GM06990 (cell line): Measurements from ENCODE around the gene NPHS1.
"Not testable (repeated sequence)": the region's sequence is repeated elsewhere in the genome, so short reads cannot be mapped to it uniquely, and the experiment has no call there.

Source experiments
- DNase-seq: peaks from one replicate; pipeline ENCODE4 v3.0.0-alpha.2; 2011; ENCODE audit not compliant: insufficient read length; ENCODE audit errors: extremely low read depth
- H3K27me3 ChIP-seq: replicated peaks from 2 replicates; pipeline ENCODE4 v1.6.0; 2011; ENCODE audit warnings: low read length; ENCODE audit not compliant: control insufficient read depth, insufficient read depth
- H3K36me3 ChIP-seq: 2 replicates; pipeline ENCODE4 v1.5.1; 2011; ENCODE audit warnings: low read length; ENCODE audit not compliant: control insufficient read depth, insufficient read depth
- H3K4me3 ChIP-seq: replicated peaks from 2 replicates; pipeline ENCODE4 v1.5.1; 2011; ENCODE audit warnings: low read depth, mild to moderate bottlenecking, control low read depth, low read length
- TF ChIP-seq, protein P1 (sequence below): IDR thresholded peaks from 2 replicates; pipeline ENCODE4 v1.5.1; 2011; ENCODE audit warnings: low read length, control low read depth, mild to moderate bottlenecking, inconsistent platforms; ENCODE audit not compliant: insufficient read depth, poor library complexity, severe bottlenecking

NPHS1 gene

DNA sequence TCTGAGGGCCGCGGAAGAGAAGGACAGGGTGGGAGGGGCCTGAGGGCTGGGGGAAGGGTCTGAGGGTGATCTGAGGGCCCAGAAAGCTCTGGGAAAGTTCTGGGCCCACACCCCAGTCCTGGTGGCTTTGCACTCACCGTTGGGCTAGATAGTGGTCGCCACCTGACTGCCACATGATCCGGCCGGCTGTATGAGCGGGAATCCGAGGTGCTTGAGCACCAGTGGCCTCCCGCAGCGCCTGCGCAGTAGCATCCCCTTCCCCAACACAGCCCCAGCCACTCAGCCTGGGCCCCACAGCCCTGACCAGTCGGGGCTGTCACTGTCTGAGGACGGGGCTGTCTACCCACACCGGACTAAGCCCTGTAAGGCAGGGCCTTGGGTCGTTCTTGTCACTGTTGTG, 54.6 kb downstream of the NPHS1 start:
- no peaks in the 10 kb centered on the region; the same call in 1 of the 2 replicates for H3K27me3 ChIP-seq
- H3K4me3 ChIP-seq = no peak overlapping the region
- H3K36me3 ChIP-seq = no peaks in the 10 kb centered on the region
- no peak for DNase-seq
- TF ChIP-seq, protein P1, sequence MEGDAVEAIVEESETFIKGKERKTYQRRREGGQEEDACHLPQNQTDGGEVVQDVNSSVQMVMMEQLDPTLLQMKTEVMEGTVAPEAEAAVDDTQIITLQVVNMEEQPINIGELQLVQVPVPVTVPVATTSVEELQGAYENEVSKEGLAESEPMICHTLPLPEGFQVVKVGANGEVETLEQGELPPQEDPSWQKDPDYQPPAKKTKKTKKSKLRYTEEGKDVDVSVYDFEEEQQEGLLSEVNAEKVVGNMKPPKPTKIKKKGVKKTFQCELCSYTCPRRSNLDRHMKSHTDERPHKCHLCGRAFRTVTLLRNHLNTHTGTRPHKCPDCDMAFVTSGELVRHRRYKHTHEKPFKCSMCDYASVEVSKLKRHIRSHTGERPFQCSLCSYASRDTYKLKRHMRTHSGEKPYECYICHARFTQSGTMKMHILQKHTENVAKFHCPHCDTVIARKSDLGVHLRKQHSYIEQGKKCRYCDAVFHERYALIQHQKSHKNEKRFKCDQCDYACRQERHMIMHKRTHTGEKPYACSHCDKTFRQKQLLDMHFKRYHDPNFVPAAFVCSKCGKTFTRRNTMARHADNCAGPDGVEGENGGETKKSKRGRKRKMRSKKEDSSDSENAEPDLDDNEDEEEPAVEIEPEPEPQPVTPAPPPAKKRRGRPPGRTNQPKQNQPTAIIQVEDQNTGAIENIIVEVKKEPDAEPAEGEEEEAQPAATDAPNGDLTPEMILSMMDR = no peak

DNA sequence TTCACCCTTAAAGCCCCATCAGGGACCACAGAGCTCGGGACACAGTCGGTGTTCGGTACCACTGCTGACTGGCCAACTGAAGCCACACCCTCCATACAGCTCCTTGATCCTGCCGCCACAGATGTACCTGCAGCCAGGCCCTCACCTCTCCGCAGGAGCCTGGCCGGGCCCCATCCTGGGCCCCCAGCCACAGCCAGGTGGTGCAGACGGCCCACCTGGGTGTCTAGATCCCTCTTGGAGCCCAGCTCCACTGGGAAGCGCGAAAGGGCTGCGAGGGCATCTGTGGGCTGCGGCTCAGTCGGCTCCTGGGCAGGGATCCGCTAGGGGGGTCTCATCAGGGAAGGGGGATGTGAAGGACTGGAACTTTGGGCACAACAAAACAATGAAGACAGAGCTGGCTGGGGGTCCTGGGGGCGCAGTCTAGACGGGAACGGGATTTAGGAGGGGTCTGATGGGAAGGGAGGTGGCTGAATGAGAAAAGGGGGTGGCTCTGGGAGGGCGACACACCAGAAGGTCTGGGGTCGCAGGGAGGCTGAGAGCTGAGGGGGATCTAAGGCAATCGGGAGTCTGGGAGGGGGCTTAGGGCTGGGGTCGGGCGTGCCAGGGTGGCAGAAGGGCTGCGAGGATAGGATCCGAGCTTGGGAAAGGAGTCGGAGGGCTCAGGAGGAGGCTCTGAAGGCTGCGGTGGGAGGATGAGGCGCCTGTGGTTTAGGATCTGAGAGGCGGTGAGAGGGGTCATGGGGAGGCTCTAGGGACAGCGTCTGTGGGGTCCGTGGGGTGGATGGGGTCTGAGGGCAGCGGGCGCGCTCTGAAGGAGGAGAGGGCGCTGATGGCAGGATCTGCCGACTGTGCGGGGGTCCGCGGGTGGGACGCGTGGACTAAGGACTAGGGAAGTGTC, 55.4 kb downstream of the NPHS1 start:
- Histone ChIP-seq H3K4me3 (no peak overlapping the region), H3K27me3 (no peaks in the 10 kb centered on the region; the same call in 1 of the 2 replicates)

DNA sequence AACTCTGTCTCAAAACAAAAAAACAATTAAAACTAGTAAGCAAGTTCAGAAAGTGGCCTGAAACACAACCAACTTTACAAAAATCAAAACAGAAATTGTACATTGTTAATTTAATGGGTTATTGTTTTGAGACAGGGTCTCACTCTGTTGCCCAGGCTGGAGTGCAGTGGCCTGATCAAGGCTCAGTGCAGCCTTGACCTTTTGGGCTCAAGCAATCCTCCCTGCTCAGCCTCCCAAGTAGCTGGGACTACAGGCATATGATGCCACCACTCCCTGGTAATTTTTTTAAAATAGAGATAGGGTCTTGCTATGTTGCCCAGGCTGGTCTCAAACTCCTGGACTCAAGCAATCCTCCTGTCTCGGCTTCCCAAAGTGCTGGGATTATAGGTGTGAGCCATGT, 56.7 kb downstream of the NPHS1 start:
- DNase-seq, H3K4me3 ChIP-seq, H3K27me3 ChIP-seq, H3K36me3 ChIP-seq: not testable (repeated sequence)

More for the DNA sequence above, 55.4 kb downstream of the NPHS1 start:
- no peak for DNase-seq
- no peaks in the 10 kb centered on the region for H3K36me3 ChIP-seq
- TF ChIP-seq, protein P1 = no peak

DNA sequence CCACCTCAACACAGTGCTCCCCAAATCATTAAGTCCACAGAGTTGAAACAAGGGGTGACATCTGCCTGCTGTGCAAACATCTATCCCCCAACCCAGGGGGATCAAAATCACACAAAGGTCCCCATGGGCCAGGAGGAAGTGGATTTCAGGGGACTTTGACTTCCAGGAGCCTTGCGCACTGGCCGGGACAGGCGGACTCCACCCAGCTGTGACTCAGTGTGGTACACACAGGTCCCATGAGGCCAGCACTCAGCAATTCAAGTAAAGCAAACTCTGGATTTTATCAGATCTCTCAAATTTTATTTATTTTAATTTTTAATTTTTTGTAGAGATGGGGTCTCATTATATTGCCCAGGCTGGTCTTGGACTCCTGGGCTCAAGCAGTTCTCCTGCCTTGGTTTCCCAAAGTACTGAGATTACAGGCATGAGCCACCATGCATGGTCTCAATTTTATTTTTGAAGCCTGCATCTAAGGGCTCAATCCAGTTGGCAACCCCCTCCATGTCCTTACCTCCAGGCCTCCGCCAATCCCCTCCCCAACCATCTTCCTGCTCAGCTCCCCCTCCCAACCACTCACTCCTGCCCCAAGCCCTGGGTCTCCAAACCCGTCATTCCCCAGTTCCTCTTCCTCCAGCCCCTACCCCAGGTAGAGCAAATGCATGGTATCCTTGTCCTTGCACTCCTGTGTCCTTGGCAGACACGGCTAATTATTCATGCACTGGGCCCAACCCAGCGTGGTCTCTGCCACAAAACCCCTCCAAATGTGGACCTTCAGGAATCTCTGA, 58.7 kb downstream of the NPHS1 start:
- no peaks in the 10 kb centered on the region for H3K36me3 ChIP-seq
- TF ChIP-seq, protein P1 = no peak
- H3K27me3 ChIP-seq = no peaks in the 10 kb centered on the region; the same call in 1 of the 2 replicates
- H3K4me3 ChIP-seq = no peak overlapping the region
- no peak for DNase-seq

DNA sequence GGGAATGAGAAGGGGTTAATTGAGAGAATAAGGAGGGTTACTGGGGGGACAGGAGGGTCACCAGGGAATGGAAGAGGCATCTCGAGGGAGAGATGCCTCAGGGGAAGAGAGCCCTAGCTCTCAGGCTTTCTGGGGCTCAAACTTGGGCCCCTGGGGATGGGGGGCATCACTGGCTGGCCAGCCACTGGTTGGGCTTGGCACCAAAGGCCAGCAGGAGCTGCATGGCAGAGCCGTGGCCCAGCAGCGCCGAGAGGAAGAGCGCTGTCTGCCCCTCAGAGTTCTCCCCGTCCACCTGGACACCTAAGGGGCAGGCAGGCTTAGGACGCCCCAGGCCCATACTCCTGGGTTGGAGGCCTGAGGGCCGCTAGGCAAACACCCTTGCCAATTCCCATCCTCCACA, 59.4 kb downstream of the NPHS1 start:
- Histone ChIP-seq H3K27me3 (no peaks in the 10 kb centered on the region; the same call in 1 of the 2 replicates), H3K4me3 (no peak overlapping the region), H3K36me3 (no peaks in the 10 kb centered on the region)
- DNase-seq = no peak
- TF ChIP-seq, protein P1 = no peak

DNA sequence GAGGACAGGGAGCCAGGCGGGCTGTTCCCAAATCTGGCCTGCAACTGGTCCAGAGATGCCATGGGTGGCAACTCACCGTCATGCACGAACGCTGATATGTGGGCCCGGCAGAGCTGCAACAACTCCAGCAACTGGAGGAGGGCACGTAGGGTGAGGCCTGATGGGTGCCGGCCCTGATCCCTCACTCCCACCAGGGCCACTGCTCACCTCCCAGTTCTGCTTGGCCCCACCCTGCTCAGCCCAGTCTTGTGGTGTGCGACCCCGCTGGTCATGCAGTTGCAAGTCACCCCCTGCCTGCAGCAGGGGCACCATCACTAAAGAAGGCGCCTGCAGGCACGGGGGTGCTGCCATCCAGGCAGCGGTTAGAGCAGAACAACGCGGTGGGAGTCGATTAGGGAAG, 60.0 kb downstream of the NPHS1 start:
- TF ChIP-seq, protein P1 = no peak
- no peak for DNase-seq
- no peaks in the 10 kb centered on the region for H3K36me3 ChIP-seq
- H3K27me3 ChIP-seq = no peaks in the 10 kb centered on the region
- no peak overlapping the region for H3K4me3 ChIP-seq
